CD4-positive, alpha-beta T cell treated with Interleukin-1 beta for 1 hour (primary cell): ENCODE data around the gene MOAP1.
"Not testable (repeated sequence)": the region's sequence is repeated elsewhere in the genome, so short reads cannot be mapped to it uniquely, and the experiment has no call there.

Source experiments
- DNase-seq, 2 donors: peaks; one replicate each; pipeline ENCODE4 v3.0.0-alpha.2; 2020 to 2022

Gene MOAP1

GRCh38 chr14:93142854-93143652 is 41.6 kb downstream of the MOAP1 start:
- no peak for DNase-seq

- no peak for DNase-seq
Observed at GRCh38 chr14:93137864-93138263, 46.8 kb downstream of the MOAP1 start.

GRCh38 chr14:93136508-93136907 is 48.2 kb downstream of the MOAP1 start:
- not testable (repeated sequence) for DNase-seq

GRCh38 chr14:93136009-93136408 is 48.7 kb downstream of the MOAP1 start:
- no peak for DNase-seq

- no peak for DNase-seq
Observed at GRCh38 chr14:93135399-93135798, 49.3 kb downstream of the MOAP1 start.

- DNase-seq = peak in 1 of 2 donors; percentile 19
Observed at GRCh38 chr14:93133464-93133863, 51.2 kb downstream of the MOAP1 start.

- peak; percentile 34 to 44 for DNase-seq
Observed at GRCh38 chr14:93132472-93133065, 52.1 kb downstream of the MOAP1 start.
